ENCODE data around the gene DTNA.

Gene DTNA

DNA sequence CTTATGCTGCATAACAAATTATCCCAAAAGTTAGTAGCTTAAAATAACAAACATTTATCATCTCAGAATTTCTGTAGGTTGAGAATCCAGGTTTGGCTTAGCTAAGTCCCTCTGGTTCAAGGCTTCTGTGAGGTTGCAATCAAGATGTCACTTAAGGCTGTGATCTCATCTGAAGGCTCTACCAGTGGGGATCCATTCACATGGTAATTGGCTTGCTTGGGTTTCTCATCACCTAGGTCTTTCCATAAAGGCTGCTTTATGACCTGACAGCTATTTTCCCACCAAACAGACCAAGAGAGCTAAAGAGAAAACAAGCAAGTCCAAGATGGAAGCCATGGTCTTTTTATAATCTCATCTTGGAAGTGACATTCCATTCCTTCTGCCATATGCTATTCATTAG lies 137.3 kb downstream of the DTNA start:
- DNase-seq (ENCODE audit: low read depth in 2 of 3, low spot score in 2 of 3): no peak

DNA sequence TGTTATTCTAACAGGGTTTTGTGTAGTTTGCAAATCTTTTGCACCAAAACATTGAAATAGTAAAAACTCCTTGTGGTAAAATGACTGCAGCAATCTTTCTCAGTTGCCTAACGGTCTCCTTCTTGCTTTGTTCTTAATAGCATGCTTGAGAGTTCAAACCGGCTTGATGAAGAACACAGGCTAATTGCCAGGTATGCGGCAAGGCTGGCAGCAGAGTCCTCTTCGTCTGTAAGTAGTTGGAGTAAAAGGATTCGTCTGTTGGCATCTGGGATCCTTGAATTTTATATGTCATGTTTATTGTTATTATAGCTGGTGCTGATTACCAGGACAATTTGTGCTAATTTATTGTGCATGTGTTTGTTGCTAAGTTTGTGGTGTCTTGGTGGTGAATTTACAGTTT lies 138.1 kb downstream of the DTNA start:
- DNase-seq (ENCODE audit: low read depth in 2 of 3, low spot score in 2 of 3): no peak

DNA sequence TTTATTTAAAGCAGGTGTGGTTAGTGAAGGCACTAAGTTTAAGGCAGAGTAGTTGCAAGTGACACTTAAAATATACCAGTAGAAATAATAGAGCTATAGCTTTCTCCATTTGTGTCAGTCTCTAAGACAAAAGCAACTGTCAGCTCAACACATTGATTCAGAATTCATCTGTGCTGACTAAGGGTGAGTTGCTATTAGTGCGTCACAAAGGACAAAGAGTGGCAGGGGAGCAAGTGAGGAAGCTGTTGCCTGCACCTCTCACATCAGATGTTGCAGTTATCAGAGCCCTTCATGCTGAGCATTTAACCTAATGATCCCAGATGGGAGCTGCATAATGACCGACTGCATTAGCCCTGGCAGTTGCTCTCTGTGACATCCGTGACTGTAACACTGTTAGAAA lies 138.6 kb downstream of the DTNA start:
- DNase-seq (ENCODE audit: low read depth in 2 of 3, low spot score in 2 of 3): no peak

DNA sequence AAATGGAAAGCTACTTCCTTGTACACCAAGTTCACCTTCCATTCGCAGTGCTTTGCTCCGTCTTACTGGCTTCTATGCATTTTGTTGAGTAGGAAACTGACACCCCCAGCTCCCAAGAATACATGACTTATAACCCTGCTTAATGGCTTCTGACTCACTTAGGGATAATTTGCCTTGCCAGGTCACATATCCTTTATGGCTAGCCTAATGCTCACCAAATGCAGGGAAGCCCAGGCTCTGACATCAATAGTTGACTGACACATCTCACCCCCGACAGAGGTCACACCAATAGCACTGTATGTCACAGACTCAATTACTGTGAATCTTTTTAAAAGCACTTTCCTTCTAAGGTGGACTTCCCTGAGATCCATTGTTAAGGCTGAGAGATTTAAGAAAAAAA lies 147.2 kb downstream of the DTNA start:
- no peak for DNase-seq (ENCODE audit: low read depth in 2 of 3, low spot score in 2 of 3)

DNA sequence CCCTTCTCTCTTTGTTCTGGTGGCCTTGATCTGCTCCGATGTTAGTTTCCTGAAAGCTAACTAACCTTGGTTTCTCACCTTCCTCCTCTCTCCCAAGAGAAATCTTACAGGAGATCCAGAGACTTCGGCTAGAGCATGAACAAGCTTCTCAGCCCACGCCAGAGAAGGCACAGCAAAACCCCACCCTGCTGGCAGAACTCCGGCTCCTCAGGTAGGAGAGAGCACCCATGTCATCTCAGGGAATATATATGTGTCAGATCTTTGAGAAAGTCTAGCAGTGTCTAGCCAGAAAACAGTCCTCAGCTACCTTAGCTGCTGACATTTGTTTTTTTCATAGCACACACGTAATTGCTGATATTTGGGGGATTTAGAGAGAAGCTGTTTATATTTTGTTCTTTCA lies 148.1 kb downstream of the DTNA start:
- no peak for DNase-seq (ENCODE audit: low read depth in 2 of 3, low spot score in 2 of 3)

DNA sequence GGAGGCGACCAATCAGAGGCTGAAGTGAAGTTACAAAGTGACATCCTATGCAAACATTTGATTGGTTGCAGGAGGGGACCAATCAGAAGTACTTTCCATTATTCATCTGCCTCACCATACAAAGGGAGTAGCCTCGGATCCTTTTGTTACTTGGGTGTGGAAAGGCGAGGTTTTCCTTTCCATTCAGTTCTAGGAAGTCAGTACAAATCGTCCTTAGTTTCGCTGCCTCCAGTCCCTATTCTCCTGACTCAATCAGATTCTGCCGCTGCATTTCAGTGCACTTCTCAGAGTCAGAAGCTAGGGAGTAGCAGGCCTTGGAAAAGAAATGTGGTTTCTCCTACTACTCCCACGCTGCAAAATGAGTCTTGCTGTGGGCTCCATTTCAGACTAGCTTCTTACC lies 149.4 kb downstream of the DTNA start:
- DNase-seq (ENCODE audit: low read depth in 2 of 3, low spot score in 2 of 3): no peak

DNA sequence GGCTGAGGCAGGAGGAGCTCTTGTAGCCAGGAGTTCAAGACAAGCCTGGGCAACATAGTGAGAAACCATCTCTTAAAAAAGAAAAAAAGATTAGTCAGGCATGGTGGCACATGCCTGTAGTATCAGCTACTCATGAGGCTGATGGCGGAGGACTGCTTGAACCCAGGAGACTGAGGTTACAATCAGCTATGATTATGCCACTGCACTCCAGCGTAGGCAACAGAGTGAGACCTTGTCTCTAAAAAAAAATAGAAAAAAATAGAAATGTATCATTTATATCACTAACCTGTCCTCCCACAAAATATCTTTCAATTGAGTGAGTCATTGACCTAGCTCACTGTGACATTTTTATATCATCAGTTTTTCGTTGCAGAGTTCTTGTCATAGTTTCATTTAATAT lies 152.5 kb downstream of the DTNA start:
- DNase-seq (ENCODE audit: low read depth in 2 of 3, low spot score in 2 of 3): no peak

DNA sequence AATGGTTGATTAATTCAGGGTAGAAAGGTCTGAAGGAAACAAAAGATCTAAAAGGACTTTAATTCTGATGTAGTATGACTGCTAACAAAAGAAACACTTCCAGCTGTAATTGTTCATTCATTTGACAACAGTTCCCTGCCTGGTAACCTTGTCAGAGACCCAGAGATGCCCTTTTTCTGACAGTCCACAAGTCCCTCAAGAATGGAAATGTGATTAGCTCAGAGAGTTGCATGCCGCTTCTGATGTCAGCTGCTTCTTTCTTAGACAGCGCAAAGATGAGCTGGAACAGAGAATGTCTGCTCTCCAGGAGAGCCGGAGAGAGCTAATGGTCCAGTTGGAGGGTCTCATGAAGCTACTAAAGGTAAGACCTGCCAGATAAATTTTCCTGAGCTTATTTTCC lies 153.6 kb downstream of the DTNA start:
- no peak for DNase-seq (ENCODE audit: low read depth in 2 of 3, low spot score in 2 of 3)

DNA sequence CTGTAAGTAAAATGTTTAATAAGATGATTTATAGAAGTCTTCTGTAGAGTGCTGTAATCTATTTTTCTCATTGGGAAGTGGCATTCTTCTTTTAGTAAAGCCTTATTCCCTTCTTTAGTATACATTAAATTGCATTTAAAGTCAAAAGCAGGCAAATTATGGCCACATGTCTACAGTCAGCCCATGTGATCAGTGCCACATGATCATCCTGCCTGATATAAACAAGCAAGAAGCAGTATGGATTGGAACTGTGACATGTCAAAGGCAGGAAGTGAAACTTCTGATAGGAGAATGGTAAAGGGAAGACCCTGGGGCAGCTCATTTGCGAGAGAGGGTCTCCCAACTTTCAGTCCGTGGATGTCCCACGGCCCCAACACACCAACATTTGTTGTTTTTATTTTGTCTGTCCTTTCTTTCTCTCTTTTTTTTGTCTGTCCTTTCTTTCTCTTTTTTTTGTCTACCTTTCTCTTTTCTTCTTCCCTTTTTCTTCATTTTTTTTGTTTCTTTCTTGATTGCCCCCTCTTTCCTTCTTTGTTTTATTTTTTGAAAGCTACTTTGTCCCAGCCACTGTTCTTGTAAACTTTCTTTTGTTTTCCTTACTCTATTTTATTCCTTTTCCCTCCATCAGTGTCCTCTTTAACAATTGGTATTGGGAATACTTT lies 154.9 kb downstream of the DTNA start:
- no peak for DNase-seq (ENCODE audit: low read depth in 2 of 3, low spot score in 2 of 3)

DNA sequence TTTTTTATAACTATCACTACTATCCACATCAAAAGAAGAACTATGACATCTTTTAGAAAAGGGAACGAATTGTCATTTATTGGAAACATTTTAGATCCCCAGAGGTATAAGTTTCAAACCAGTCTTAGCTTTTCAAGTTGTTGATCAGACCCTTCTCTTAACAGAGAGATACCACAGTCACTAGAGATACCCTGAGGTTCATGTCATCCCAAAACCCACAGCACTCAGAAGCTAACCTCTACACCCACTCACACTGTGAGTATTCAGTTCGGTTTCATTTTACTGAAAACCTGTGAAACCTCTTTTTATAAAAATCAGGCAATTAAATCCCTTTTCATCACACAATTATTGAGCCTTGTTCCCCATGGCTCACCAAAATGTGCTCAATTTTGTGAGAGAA lies 156.2 kb downstream of the DTNA start:
- DNase-seq (ENCODE audit: low read depth in 2 of 3, low spot score in 2 of 3): no peak

DNA sequence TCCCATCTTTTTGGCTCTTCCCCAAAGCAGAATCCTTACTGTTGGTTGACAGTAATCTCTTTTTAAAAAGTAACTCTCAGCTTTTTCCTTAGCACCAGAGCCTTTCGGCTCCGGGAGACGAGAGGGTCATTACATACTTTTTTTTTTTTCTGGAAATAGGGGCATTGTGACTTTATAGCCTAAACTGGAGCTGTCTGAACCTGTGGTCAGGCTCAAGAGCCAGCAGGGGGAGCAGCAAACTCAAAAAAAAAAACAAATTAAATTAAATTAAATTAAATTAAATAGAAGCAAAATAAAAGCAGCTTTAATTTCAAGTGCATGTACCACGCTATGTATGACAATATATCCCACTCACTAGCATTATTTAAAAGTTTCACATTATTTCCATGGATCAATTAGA lies 156.6 kb downstream of the DTNA start:
- no peak for DNase-seq (ENCODE audit: low read depth in 2 of 3, low spot score in 2 of 3)

DNA sequence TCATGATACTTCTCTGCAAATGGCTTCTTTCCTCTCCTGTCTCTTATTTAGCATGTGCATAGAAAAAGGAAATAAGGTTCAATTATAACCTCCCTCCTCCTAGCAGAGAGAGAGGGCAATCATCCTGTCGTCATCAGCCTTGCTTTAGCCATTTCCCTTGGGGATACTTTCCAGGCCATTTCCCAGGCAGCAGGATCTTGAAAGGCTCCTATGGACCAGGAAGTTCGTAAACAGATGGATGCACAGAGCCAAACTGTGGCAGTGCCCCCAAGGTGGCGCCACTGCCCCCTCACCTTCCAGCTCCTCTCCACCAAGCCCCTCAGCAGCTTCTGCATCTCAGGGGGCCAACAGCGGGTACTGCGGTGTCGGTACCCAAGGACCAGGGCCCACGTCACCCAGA lies 157.4 kb downstream of the DTNA start:
- DNase-seq (ENCODE audit: low read depth in 2 of 3, low spot score in 2 of 3): no peak

DNA sequence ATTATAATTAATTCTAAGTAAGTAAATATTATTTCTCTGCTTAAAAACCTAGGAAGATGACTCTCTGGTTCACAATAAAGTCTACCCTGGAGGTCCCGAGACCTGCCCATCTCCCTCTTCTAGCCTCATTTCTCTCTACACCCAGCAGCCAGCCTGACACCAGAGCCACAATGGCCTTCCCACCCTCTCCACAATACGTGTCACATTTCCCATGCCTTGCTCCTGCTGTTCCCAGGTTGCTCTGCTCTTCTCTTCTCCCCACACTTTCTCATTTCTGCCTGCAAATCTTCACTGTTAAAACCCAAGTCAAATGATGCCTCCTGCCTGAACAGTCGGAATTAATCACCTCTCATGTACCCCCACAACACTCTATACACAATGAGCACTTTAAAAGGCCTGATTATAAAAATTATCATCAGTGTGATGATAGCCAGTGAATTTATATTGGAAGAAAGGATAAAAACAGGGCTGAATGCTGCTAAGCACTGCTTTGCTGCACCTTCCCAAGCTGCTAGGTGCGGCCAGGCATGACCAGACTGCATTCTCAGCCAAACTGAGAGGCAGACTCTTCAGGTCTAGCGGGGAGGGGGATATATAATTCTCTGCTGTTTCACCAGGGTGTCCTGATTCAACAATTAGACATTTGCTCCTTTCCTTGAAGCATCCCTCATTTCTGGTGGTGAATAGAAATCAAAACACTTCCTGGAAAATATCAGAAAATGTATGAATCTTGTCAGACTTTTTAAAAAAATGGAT lies 160.6 kb downstream of the DTNA start:
- no peak for DNase-seq (ENCODE audit: low read depth in 2 of 3, low spot score in 2 of 3)

DNA sequence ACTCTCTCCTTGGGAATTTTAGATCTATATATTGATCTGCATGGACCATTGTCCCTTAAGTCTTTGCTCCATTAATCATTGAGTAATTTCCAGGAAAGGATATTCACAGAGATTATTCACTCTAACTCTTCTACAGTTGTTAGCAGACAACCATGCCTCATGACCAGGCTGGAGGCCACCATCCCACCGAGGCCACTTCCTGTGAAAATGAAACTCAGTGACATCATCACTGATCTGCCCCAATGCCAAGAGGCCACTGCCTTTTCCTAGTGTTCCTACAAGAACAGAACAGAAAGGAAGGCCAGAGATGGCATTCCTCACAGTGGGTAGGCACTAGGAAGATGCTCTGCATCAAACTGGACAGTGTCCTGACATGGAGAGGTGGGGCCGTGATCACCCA lies 161.3 kb downstream of the DTNA start:
- no peak for DNase-seq (ENCODE audit: low read depth in 2 of 3, low spot score in 2 of 3)

DNA sequence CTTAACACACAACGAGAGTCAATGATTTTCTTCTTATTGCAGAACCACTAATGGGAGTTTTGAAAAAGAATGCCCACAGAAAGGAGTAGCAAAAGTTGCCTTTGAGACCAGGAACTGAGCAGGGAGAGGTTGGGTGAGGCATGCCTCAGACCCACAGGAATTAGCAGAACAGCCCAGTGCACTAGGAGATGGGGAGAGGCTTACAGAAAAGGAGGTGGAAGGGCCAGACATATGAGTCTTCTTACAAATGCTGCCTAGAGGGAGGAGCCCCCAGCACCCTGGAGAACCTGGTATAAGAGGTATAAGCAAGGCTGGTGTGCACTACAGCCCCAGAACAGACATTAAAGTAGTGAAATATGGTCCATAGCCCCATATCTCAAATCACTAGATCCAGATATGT lies 162.0 kb downstream of the DTNA start:
- DNase-seq (ENCODE audit: low read depth in 2 of 3, low spot score in 2 of 3): no peak

DNA sequence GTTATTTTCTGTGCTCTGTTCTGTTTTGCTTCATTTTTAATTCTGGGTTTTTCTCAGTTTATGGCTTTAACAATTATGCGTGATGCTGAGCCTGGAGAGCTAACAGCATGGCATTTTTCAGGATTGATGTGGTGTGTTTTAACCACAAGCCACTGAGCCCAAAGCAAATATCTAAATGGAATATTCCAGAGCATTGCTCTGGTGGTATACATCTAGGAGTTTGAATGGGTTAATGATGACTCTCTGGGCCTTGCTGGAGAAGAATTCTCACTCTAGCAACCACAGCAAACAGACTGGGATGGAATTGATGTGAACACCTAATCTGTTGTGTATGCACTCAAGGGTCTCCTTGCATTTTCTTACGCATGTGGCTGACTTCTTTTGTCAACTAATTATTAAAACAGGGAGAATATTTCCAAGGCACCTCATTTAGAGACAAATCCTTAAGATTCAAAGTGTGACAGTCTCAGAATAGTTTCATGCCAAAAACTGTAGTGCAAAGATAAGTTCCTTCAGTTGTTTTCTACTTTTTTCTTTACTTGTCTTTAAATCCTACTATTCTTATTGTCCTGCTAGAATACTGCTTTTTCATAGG lies 164.0 kb downstream of the DTNA start:
- no peak for DNase-seq (ENCODE audit: low read depth in 2 of 3, low spot score in 2 of 3)

DNA sequence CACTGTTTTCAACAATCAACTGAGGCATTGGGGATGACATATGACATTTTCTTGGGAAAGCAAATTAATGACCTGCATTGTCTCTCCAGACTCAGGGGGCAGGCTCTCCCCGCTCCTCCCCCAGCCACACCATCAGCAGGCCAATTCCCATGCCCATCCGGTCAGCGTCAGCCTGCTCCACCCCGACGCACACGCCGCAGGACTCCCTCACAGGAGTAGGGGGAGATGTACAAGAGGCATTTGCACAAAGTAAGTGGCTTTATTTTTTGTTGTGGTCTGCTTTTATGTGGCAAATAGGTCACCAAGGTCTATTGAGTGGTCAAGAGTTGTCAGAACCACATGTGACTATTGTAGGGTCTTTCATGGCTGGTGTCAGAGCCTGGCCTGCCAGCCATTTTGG lies 165.1 kb downstream of the DTNA start:
- DNase-seq (ENCODE audit: low read depth in 2 of 3, low spot score in 2 of 3): no peak

DNA sequence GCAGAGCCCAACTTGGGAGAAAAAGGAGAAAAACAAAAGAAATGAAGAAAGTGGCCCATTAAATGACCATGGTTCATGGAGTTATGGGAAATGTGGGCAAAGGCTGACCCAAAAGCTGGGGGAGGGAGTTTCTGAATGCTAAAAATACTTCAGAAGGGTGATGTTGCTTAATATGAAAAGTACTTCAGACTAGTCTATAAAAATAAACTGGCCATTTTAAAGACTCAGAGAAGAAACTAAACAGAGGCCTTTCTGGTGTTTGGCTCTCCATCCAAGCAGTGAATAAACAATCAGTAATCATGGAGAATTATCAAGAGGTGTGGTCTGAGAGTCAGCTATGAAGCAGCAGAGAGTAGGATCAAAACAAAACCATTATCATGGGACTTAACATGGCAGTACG lies 170.3 kb downstream of the DTNA start:
- no peak for DNase-seq (ENCODE audit: low read depth in 2 of 3, low spot score in 2 of 3)

DNA sequence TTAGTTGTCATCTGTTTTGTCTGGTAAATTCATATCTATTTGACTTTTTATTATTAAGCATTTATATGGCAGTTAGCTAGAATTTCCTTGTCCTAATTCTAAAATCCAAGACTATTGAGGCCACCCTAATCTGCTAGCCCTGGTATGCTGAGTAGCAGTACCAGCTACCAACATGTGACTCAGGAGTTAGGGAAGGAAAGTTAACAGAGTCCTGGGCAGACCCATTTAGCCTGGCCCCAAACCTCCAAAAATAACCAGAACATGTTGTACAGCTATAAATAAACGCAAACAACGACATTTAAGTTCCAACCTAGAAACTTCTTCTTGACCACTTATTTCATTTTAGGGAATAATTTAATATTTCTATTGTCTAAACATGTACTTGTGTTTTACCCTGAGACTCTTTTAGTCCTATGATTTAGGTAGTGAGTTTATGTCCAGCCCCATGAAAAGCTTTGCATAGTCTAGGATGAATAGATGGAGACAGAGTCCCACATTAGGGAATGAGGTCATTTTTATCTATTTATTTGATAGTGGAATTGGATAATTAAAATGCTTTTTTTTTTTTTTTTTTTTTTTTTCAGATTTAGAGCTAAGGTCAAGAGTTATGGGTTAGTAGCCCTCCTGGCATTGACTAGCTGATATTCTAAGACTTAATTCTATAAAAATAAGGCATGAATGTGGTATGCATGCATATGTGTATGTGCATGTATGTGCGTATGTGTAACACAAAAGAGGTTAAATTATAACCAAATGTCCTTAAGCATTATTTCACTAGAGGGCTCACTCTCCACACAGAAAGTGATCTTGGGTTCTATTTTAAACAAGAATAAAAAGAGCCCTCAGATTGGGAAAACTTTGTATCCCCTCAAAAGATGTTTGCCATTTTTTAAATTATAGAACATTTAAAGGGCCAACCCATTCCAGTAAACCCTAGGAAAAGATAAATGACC lies 171.1 kb downstream of the DTNA start:
- no peak for DNase-seq (ENCODE audit: low read depth in 2 of 3, low spot score in 2 of 3)

DNA sequence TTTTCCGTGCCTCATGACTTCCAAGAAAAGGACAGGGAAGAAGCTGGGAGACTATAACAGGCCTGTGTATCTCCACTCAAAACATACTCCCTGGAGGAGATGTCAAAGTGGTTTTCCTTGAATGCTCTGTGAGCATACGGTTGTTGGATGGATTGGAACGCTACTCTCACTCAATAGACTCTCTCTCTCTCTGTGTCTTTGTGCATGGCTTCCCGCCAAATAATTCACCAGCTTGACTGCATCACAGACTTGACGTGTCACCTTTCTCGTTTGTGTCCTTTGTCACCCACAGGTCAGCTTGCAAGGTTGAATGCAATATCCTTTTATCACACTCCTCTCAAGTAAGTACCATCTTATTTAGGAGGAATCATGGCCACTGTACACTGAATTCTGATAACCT lies 174.3 kb downstream of the DTNA start:
- DNase-seq (ENCODE audit: low read depth in 2 of 3, low spot score in 2 of 3): no peak

DNA sequence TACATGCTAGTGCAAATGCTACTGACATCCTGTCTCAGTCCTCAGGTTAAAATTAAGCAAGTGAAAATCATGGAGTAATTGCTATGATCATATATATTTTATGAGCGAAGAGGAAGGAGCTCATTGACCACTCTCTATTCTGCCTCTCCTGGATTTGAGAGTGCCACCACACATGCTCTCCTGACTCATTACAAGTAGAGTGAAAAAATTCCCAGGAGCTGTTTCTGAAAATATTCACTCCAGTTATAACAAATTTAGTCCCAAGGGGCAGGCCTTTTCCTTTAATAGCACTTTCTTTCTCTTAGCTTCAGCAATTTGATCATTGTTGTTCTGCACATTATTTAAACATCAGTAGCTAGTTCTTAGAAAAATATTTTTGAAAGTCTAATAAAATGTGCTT lies 176.1 kb downstream of the DTNA start:
- no peak for DNase-seq (ENCODE audit: low read depth in 2 of 3, low spot score in 2 of 3)

Measured in activated CD8-positive, alpha-beta memory T cell treated with anti-CD3 and anti-CD28 coated beads for 48 hours (primary cell).